Lower leg skin (tissue), 3 donors: Measurements from ENCODE around the gene CACNA1G.

ENCODE experiments used
- POLR2A ChIP-seq, 2 donors: fragments of 450-650 bp; IDR thresholded peaks; one replicate each; pipeline ENCODE4 v1.6.1; 2016 to 2017; ENCODE audit warnings: antibody characterized with exemption in 2 of 2, mild to moderate bottlenecking in 1 of 2, moderate library complexity in 1 of 2
- TF ChIP-seq, protein P1 (sequence below), 3 donors: fragments of 450-650 bp; IDR thresholded peaks; one replicate each; pipeline ENCODE4 v1.5.1; 2016; ENCODE audit warnings: antibody characterized with exemption in 3 of 3, mild to moderate bottlenecking in 3 of 3, moderate library complexity in 2 of 3

- TF ChIP-seq POLR2A (IDR thresholded peaks at IDR 0.05): no peak
- TF ChIP-seq, protein P1, sequence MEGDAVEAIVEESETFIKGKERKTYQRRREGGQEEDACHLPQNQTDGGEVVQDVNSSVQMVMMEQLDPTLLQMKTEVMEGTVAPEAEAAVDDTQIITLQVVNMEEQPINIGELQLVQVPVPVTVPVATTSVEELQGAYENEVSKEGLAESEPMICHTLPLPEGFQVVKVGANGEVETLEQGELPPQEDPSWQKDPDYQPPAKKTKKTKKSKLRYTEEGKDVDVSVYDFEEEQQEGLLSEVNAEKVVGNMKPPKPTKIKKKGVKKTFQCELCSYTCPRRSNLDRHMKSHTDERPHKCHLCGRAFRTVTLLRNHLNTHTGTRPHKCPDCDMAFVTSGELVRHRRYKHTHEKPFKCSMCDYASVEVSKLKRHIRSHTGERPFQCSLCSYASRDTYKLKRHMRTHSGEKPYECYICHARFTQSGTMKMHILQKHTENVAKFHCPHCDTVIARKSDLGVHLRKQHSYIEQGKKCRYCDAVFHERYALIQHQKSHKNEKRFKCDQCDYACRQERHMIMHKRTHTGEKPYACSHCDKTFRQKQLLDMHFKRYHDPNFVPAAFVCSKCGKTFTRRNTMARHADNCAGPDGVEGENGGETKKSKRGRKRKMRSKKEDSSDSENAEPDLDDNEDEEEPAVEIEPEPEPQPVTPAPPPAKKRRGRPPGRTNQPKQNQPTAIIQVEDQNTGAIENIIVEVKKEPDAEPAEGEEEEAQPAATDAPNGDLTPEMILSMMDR (IDR thresholded peaks at IDR 0.05): no peak
These were observed 2.4 kb upstream of the CACNA1G start for GRCh38 chr17:50558091-50558490.
